GM18951 (cell line): ENCODE data around the gene TAF1B.

Source experiments
- POLR2A ChIP-seq: IDR thresholded peaks from 4 replicates; pipeline ENCODE4 v1.6.1; 2011; ENCODE audit warnings: mild to moderate bottlenecking; ENCODE audit not compliant: insufficient read length, insufficient read depth; ENCODE audit errors: extremely low read depth
- in situ Hi-C: fragments of 300-500 bp; cut with MboI; formaldehyde crosslinking; loops from one replicate; pipeline ENCODE4 v1.12.0; 2022; ENCODE audit warnings: low sequenced_read_pairs, mixed read lengths, inconsistent platforms; ENCODE audit not compliant: unreplicated experiment

The TAF1B gene

GRCh38 chr2:9937258-9937657 lies 94.0 kb downstream of the TAF1B start:
- no peak for TF ChIP-seq POLR2A
- in situ Hi-C loops, result no loop called here

GRCh38 chr2:9937968-9938367 lies 94.7 kb downstream of the TAF1B start:
- no peak for TF ChIP-seq POLR2A
- in situ Hi-C loops, result no loop called here

- no peak for TF ChIP-seq POLR2A
- in situ Hi-C loops, result no loop called here
These were observed 96.6 kb downstream of the TAF1B start for GRCh38 chr2:9939587-9940485.

- TF ChIP-seq POLR2A, result no peak
- in situ Hi-C loops, result no loop called here
These were observed 98.1 kb downstream of the TAF1B start for GRCh38 chr2:9941196-9941995.

- in situ Hi-C loops, result no loop called here
These were observed 98.7 kb downstream of the TAF1B start for GRCh38 chr2:9941996-9942390.

GRCh38 chr2:9944330-9944758 lies 101.1 kb downstream of the TAF1B start:
- in situ Hi-C loops, result no loop called here

More at GRCh38 chr2:9941996-9942390, 98.7 kb downstream of the TAF1B start:
- TF ChIP-seq POLR2A, result no peak

GRCh38 chr2:9945596-9945995 lies 102.3 kb downstream of the TAF1B start:
- TF ChIP-seq POLR2A, result no peak
- in situ Hi-C loops, result no loop called here

More at GRCh38 chr2:9944330-9944758, 101.1 kb downstream of the TAF1B start:
- TF ChIP-seq POLR2A, result no peak

- in situ Hi-C loops, result no loop called here
- no peak for TF ChIP-seq POLR2A
These were observed 102.8 kb downstream of the TAF1B start for GRCh38 chr2:9946076-9946475.

- in situ Hi-C loops, result no loop called here
- TF ChIP-seq POLR2A, result no peak
These were observed 103.5 kb downstream of the TAF1B start for GRCh38 chr2:9946818-9947217.

GRCh38 chr2:9948721-9949120 lies 105.4 kb downstream of the TAF1B start:
- in situ Hi-C loops, result no loop called here
- no peak for TF ChIP-seq POLR2A

GRCh38 chr2:9949239-9949991 lies 106.1 kb downstream of the TAF1B start:
- TF ChIP-seq POLR2A, result no peak
- in situ Hi-C loops, result no loop called here

- in situ Hi-C loops, result no loop called here
- no peak for TF ChIP-seq POLR2A
These were observed 106.8 kb downstream of the TAF1B start for GRCh38 chr2:9949992-9950520.

GRCh38 chr2:9950521-9951271 lies 107.4 kb downstream of the TAF1B start:
- no peak for TF ChIP-seq POLR2A
- in situ Hi-C loops, result no loop called here

- in situ Hi-C loops, result no loop called here
- TF ChIP-seq POLR2A, result no peak
These were observed 107.9 kb downstream of the TAF1B start for GRCh38 chr2:9951272-9951521.
